T follicular helper cell (primary cell): Measurements from ENCODE around the gene CCR3.
"Not testable (repeated sequence)": the region's sequence is repeated elsewhere in the genome, so short reads cannot be mapped to it uniquely, and the experiment has no call there.

Experiments used
- DNase-seq: peaks from one replicate; pipeline ENCODE4 v3.0.0-alpha.2; 2020; ENCODE audit warnings: low read depth
- total RNA-seq, 2 experiments: gene quantifications; one replicate each; lab custom pipeline; 2026; lab: John Stamatoyannopoulos, UW

CCR3 gene
- 0 reads per million in 2 experiments for total RNA-seq

- DNase-seq, result no peak
Observed at GRCh38 chr3:46242120-46242519, at the start of gene CCR3. Gene CCR3, plus strand, starts transcription at chr3:46242460. Its CDS starts 22,699 bp downstream, at chr3:46265159.

DNA sequence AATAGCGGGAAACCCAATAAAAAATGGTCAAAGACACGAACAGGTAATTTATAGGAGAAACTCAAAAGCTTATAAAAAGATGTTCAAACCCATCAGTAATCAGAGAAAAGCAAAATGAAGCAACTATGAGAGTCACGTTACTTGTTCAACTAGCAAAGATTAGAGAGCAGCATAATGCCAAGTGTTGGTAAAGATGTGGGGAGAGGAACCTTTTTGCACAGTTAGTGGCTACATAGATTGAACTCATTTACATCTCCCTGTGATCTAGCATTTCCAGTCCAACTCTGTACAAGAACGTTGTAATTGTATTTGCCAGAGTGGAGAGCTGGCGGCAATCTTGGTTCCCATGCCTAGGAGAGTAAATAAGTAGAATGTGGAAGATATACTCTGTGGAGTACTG is 49.3 kb upstream of the CCR3 start:
- DNase-seq, result no peak

DNA sequence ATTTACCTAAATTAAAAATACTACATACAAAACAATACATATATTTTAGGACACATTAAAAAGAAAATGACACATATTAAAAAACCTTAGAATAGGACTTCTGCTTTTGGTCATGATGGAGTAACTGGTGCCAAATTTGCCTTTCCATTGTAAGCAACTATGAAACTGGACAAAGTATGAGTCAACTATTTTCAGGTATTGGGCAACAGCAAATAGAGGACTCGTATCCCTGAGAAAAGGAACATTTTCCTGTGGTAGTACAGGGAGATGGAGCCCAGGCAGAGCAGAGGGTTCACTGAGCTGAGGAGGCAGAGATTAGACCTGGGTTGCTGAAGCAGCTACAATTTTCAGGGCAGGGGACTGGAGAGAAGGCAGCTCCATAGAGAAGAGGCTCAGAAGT is 48.8 kb upstream of the CCR3 start:
- DNase-seq, result no peak

- no peak for DNase-seq
Observed at GRCh38 chr3:46194868-46195553, 47.2 kb upstream of the CCR3 start.

DNA sequence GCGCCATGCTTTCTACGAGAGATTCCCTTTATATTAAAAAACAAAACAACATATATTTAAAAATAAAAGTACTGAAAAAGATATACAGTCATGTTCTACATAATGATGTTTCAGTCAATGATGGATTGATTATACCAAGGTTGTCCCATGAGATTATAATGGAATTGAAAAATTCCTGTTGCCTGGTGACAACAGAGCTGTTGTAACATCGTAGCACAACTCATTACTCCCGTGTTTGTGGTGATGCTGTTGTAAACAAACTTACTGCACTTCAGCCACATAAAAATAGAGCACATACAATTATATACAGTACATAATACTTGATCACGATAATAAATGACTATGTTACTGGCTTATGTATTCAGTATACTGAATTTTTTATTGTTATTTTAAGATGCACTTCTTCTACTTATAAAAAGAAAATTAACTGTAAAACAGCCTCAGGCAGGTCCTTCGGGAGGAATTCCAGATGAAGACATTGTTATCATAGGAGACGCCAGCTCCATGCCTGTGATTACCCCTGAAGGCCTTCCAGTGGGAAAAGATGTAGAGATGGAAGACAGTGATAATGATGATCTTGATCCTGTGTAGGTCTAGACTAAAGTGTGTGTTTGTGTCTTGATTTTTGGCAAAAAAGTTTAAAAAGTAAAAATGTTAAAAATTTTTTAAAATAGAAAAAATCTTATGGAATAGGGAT is 45.9 kb upstream of the CCR3 start:
- no peak for DNase-seq

GRCh38 chr3:46200211-46200610 is 42.0 kb upstream of the CCR3 start:
- DNase-seq, result no peak

- no peak for DNase-seq
Observed at GRCh38 chr3:46200790-46201189, 41.5 kb upstream of the CCR3 start.

DNA sequence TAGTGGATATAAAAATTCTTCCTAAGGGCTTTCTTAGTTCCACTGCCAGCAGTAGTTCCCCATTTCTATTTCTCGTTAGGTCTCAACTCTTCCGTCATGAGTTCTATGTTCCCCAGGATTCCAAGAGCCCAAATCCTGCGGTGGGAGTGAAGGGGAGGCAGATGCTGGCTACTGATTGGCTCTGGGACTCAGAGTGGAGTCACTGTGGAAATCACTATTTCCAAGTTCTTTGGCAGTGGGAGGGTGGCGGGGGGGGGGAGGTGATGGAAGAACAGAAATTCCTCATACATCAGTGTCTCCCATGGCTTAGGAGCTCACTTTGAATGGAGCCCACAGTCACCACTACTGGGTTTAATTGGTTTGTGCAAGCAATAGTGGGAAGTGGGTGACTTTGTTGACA is 39.7 kb upstream of the CCR3 start:
- no peak for DNase-seq

DNA sequence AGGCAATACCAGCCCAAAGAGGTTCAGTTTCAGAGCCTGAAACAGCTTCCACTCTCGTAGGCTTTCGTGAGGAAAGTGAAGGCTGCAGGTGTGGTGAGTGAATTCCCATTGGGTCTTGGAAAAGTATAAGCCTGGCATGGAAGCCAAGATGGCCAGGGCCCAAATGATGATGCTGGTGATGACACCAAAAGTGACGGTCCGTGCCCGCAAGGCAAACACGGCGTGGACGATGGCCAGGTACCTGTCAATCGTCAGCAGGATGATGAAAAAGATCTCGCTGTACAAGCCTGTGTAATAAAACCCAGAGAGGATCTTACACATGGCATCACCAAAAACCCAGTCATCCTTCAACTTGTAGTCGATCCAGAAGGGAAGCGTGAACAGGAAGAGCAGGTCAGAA is 38.6 kb upstream of the CCR3 start:
- DNase-seq, result no peak

- no peak for DNase-seq
Observed at GRCh38 chr3:46205286-46205960, 36.8 kb upstream of the CCR3 start.

GRCh38 chr3:46206282-46207015 is 35.8 kb upstream of the CCR3 start:
- DNase-seq, result no peak

- DNase-seq, result not testable (repeated sequence)
Observed at GRCh38 chr3:46207514-46207913, 34.7 kb upstream of the CCR3 start.

DNA sequence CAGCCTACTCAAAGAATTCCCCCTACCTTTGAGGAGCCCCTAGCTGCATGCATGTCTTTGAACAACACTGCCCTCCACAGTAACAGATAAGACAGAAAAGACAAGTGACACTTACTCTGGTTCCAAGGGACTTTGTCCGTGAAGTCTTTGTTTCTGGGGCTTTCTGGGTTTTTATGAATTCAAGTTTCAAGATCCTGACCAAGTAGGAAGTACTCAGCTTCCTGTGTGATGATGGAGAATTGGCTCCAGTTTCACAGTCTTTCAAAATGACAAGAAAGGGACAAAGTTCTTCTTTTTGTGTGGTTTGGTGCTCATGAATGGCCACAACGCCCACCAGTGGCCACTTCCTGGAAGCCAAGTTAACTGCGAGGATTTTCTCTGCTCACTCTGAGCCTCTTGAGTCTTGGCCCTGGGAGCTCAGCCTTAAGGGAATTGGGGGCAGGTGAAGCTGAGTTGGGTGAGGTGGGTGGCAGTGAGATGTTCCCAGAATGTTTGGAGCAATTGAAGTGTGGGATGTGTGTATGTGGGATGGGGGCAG is 34.0 kb upstream of the CCR3 start, which contains the start of gene CCR1:
Gene CCR1 (minus strand): TSS at position 147 of the 538 bp plus-strand sequence. CDS start 4,000 bp downstream, outside the sequence.
- DNase-seq, result no peak

DNA sequence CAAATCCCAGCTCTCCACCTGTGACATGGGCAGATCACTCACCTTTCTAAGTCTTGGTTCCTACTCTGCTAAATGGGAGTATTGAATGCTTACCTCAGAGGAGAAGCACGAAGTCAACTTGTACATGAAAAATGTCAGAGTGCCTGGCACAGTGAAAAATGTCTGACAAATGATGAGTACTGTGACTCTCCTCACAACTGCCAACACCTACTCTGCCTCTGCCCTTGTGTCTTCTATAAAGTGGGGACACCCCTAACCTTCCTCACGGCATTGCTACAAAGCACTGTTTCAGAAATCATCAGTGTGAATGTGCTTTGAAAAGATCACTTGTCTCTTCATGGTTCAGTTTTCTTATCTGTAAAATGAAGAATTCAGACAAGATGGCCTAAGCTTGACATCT is 33.2 kb upstream of the CCR3 start:
- no peak for DNase-seq

GRCh38 chr3:46209746-46210470 is 32.4 kb upstream of the CCR3 start:
- DNase-seq, result no peak

- DNase-seq, result no peak
Observed at GRCh38 chr3:46212101-46212500, 30.2 kb upstream of the CCR3 start.

DNA sequence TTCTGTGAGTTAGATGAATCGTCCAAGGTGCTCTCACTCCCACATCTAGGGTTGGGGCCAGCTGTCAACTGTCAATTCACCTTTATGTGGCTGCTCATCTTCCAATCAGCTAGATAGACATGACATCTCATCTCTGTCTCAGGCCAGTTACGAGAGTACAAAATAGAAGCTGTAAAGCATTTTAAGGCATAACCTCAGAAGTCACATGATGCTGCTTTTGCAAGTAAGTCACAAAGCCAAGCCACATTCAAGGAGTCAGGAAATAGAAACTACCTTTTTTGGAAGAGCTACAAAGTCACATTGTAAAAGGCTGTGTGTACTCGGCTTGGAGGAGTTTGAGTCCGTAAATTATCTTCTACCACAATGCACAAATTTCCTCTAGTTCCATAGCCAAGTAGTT is 29.1 kb upstream of the CCR3 start:
- DNase-seq, result no peak

- no peak for DNase-seq
Observed at GRCh38 chr3:46214751-46215352, 27.4 kb upstream of the CCR3 start.

DNA sequence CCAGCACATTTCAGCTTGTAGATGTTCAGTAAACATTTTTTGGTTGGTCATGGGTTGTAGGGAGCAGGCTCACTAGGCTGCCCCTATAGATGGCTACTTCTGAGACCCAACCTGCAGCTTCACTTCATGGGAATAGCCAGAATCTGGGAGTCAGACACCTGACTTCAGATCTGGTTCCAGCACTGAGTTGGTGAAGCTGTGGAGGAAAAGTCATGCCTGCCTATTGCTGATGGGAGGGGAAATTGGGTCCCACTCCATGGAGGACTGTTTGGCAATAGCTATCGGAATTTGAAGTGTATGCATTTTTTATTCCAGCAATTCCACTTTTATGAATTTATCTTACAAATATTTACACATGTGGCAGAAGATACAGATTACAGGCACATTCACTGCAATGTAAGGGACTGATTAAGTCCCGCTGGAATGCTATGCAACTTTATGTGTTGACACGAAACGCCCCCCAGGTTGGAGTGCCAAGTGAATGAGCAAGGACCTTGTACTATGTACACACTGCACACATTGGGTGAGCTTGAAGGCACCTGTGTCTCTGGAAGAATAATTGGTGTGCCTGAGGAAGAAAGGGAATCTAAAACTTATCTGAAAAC is 26.3 kb upstream of the CCR3 start:
- DNase-seq, result no peak

- no peak for DNase-seq
Observed at GRCh38 chr3:46218196-46218709, 24.0 kb upstream of the CCR3 start.
